ENCODE results near the gene TUBGCP5. TPM values are rescaled to one million over a fixed set of nuclear protein-coding genes. Genes with fewer than 3 reads are reported as not detected.
"Not testable (repeated sequence)": the region's sequence is repeated elsewhere in the genome, so short reads cannot be mapped to it uniquely, and the experiment has no call there.

TUBGCP5 gene
- total RNA-seq, 1 donor from 2014 or later = 17.1 TPM

GRCh38 chr15:23049984-23050628 is 10.7 kb upstream of the TUBGCP5 start:
- Histone ChIP-seq H3K4me3 (no peak overlapping the region), H3K36me3 (no peaks in the 10 kb centered on the region), H3K27ac (no peak overlapping the region), H3K9me3 (no peaks in the 10 kb centered on the region), H3K4me1 (no peaks in the 10 kb centered on the region), H3K27me3 (no peaks in the 10 kb centered on the region)
- no peak for TF ChIP-seq CTCF (IDR thresholded peaks at IDR 0.05)
- intact Hi-C loops (cut with DNase I) = no loop called here
- DNase-seq (ENCODE audit: low spot score in 2 of 2) = no peak

- H3K4me1 ChIP-seq; H3K9me3 ChIP-seq; H3K27ac ChIP-seq; DNase-seq (ENCODE audit: low spot score in 2 of 2); H3K36me3 ChIP-seq; H3K4me3 ChIP-seq; H3K27me3 ChIP-seq; intact Hi-C loops (cut with DNase I): not testable (repeated sequence)
Measured at GRCh38 chr15:23048572-23049282, 9.4 kb upstream of the TUBGCP5 start.

- H3K4me1 ChIP-seq; H3K4me3 ChIP-seq; H3K27ac ChIP-seq; DNase-seq (ENCODE audit: low spot score in 2 of 2); H3K36me3 ChIP-seq; intact Hi-C loops (cut with DNase I); H3K27me3 ChIP-seq; H3K9me3 ChIP-seq: not testable (repeated sequence)
Measured at GRCh38 chr15:23043987-23044386, 4.6 kb upstream of the TUBGCP5 start.

DNA sequence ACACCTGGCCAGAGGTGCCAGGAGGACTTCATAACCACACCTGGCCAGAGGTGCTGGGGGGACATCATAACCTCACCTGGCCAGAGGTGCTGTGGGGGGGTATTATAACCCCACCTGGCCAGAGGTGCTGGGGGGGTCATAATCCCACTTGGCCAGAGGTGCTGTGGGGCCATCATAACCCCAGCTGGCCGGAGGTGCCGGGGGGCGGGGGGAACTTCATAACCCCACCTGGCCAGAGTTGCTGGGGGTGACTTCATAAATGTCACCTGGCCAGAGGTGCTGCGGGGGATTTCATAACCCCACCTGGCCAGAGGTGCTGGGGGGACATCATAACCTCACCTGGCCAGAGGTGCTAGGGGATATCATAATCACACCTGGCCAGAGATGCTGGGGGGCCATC is 4.2 kb upstream of the TUBGCP5 start:
- intact Hi-C loops (cut with DNase I); DNase-seq (ENCODE audit: low spot score in 2 of 2); H3K27ac ChIP-seq; H3K27me3 ChIP-seq; H3K4me1 ChIP-seq; H3K36me3 ChIP-seq; H3K4me3 ChIP-seq; H3K9me3 ChIP-seq: not testable (repeated sequence)

DNA sequence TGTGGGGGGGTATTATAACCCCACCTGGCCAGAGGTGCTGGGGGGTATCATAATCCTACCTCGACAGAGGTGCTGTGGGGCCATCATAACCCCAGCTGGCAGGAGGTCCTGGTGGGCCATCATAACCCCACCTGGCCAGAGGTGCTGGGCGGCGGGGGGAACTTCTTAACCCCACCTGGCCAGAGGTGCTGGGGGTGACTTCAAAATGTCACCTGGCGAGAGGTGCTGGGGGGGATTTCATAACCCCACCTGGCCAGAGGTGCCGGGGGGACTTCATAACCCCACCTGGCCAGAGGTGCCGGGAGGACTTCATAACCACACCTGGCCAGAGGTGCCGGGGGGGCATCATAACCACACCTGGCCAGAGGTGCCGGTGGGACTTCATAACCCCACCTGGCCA is 2.4 kb upstream of the TUBGCP5 start:
- H3K4me3 ChIP-seq; H3K27ac ChIP-seq; DNase-seq (ENCODE audit: low spot score in 2 of 2); intact Hi-C loops (cut with DNase I); H3K27me3 ChIP-seq; H3K36me3 ChIP-seq; H3K4me1 ChIP-seq; H3K9me3 ChIP-seq: not testable (repeated sequence)

DNA sequence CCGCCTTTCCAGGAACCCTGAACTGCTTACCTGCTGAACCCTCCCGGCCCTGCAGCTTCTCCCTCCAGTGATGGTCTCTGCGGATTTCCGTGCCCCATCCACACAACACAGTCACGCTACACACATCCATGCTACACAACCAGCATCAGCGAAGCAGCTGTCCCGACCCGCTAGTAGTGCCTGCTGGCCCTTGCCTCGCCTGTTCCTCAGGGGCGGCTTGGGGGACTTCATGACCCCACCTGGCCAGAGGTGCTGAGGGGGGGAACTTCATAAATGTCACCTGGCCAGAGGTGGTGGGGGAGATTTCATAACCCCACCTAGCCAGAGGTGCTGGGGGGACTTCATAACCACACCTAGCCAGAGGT is 530 bp upstream of the TUBGCP5 start:
- peak overlapping the region; percentile 68 to 76 for H3K27ac ChIP-seq
- peaks cover 0 to 8% of the 10 kb centered on the region in 2 donors for H3K4me1 ChIP-seq
- H3K27me3 ChIP-seq = no peaks in the 10 kb centered on the region
- H3K36me3 ChIP-seq = peaks cover 11 to 15% of the 10 kb centered on the region in 2 donors
- TF ChIP-seq CTCF (IDR thresholded peaks at IDR 0.05) = no peak
- intact Hi-C loops (cut with DNase I) = loop anchor here (1.0 to 10.0 kb wide), 4 partner anchors 60 to 427 kb away; partner anchors contain the start of genes CYFIP1 and NIPA2
- DNase-seq (ENCODE audit: low spot score in 2 of 2) = no peak
- peak overlapping the region; percentile 75 to 85 for H3K4me3 ChIP-seq
- no peaks in the 10 kb centered on the region for H3K9me3 ChIP-seq

GRCh38 chr15:23038726-23039142 is 635 bp downstream of the TUBGCP5 start:
- H3K36me3 ChIP-seq = peaks cover 15 to 27% of the 10 kb centered on the region in 2 donors
- H3K4me3 ChIP-seq = peak overlapping the region; percentile 75 to 85
- no peak for DNase-seq (ENCODE audit: low spot score in 2 of 2)
- H3K27ac ChIP-seq = peak overlapping the region in 1 of 2 donors; percentile 68
- no peak for TF ChIP-seq CTCF (IDR thresholded peaks at IDR 0.05)
- H3K27me3 ChIP-seq = no peaks in the 10 kb centered on the region
- no peaks in the 10 kb centered on the region for H3K9me3 ChIP-seq
- intact Hi-C loops (cut with DNase I) = loop anchor here (1.0 to 10.0 kb wide), 4 partner anchors 58 to 429 kb away; partner anchors contain the start of genes CYFIP1 and NIPA2
- peaks cover 0 to 8% of the 10 kb centered on the region in 2 donors for H3K4me1 ChIP-seq
